Measurements from ENCODE around the gene MAN1C1. TPM values are rescaled to one million over a fixed set of nuclear protein-coding genes. Genes with fewer than 3 reads are reported as not detected.

Gene MAN1C1
- total RNA-seq, 1 experiment from 2014 or later = 9.3 TPM

DNA sequence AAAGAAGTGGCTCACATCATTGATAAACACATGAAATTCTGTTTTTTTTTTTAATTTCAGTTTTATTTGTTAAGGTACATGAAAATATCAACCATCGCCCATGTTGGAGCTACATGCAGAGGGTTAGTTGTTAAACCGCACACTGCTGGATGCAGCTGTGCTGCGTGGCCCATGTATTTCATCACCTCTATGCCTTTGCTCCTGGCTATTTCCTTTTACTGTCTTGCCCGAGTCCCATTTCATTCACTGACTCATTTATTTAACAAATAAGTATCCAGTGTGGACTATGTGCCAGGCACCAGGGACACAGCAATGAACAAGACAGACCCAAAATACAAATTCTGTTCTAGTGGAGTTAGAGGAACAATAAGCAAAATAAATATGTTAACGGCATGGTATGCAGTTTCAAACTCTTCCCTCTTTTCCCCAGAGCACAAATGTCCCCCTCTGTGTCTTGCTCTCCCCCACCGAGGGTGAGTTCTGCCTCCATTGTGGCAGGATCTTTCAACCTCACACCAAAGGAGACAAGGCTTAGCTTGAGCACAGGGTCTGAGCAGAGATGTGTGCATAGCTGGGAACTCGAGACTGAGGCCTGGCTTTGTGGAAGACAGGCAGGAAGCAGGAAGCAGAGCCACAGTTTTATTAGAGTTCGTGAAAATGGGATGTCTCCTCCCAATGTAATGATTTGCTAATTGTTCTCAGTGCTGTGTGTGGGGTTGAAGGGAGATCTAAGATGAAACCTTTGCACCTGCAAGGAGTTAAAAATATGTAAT, 44.6 kb downstream of the MAN1C1 start:
- Histone ChIP-seq H3K23me2 (ENCODE audit: insufficient read length, low read depth, low read length, poor library complexity, severe bottlenecking) (no peaks in the 10 kb centered on the region), H3T11ph (ENCODE audit: low read length) (no peak overlapping the region), H2AFZ (ENCODE audit: low read length) (no peak overlapping the region), H2AK5ac (ENCODE audit: insufficient read length, low read length) (no peak overlapping the region), H4K91ac (ENCODE audit: insufficient read length, low read depth, low read length) (no peak overlapping the region), H3K14ac (ENCODE audit: insufficient read depth, low read length) (no peak overlapping the region), H2BK12ac (ENCODE audit: insufficient read length, low read depth, low read length) (no peak overlapping the region), H3K4me2 (ENCODE audit: insufficient read depth, insufficient read length, low read length) (no peak overlapping the region), H3K18ac (ENCODE audit: insufficient read length, low read depth, low read length) (no peak overlapping the region), H2BK20ac (ENCODE audit: low read depth, low read length, poor library complexity, severe bottlenecking) (no peak overlapping the region), H3K27ac (ENCODE audit: insufficient read length, low read depth, low read length) (no peak overlapping the region), H3K79me1 (ENCODE audit: insufficient read depth, low read depth, low read length, poor library complexity, severe bottlenecking) (no peaks in the 10 kb centered on the region), H3K79me2 (ENCODE audit: insufficient read depth, low read length) (no peaks in the 10 kb centered on the region), H2BK120ac (ENCODE audit: low read depth, low read length, poor library complexity, severe bottlenecking) (no peak overlapping the region), H3K56ac (ENCODE audit: insufficient read length, low read depth, low read length) (no peak overlapping the region), H3K4me1 (ENCODE audit: insufficient read depth, low read length) (peaks cover 2% of the 10 kb centered on the region; the same call in 1 of the 2 replicates), H3K23ac (ENCODE audit: insufficient read length, low read depth, low read length) (no peak overlapping the region), H2BK5ac (ENCODE audit: insufficient read length, low read length) (no peak overlapping the region), H2BK15ac (ENCODE audit: low read depth, low read length) (no peak overlapping the region), H4K20me1 (ENCODE audit: control insufficient read depth, insufficient read depth, insufficient read length) (no peaks in the 10 kb centered on the region), H3K9ac (ENCODE audit: extremely low read depth, insufficient read length, low read length) (no peak overlapping the region), H3K9me3 (ENCODE audit: control insufficient read depth, low read depth, low read length) (no peaks in the 10 kb centered on the region), H3K4ac (ENCODE audit: low read depth, low read length) (no peak overlapping the region), H4K5ac (ENCODE audit: insufficient read length, low read depth, low read length) (no peak overlapping the region), H4K8ac (replicated peaks; ENCODE audit: insufficient read length, low read depth, low read length) (no peak overlapping the region), H3K27me3 (ENCODE audit: insufficient read depth, low read length) (no peaks in the 10 kb centered on the region)
- DNase-seq = peak; percentile 22
- Mint-ChIP-seq H3K36me3 (ENCODE audit: insufficient read depth in 1 of 3, low read depth in 3 of 3) (no peaks in the 10 kb centered on the region), H3K27me3 (ENCODE audit: low read depth) (no peaks in the 10 kb centered on the region), H3K4me3 (no peak overlapping the region), H3K9me3 (no peaks in the 10 kb centered on the region), H3K4me1 (peaks cover 17 to 27% of the 10 kb centered on the region in 2 experiments), H3K27ac (peak overlapping the region; percentile 23 to 94 (median 93); a peak in 4 of 7 replicates)
- TF ChIP-seq, protein P1, sequence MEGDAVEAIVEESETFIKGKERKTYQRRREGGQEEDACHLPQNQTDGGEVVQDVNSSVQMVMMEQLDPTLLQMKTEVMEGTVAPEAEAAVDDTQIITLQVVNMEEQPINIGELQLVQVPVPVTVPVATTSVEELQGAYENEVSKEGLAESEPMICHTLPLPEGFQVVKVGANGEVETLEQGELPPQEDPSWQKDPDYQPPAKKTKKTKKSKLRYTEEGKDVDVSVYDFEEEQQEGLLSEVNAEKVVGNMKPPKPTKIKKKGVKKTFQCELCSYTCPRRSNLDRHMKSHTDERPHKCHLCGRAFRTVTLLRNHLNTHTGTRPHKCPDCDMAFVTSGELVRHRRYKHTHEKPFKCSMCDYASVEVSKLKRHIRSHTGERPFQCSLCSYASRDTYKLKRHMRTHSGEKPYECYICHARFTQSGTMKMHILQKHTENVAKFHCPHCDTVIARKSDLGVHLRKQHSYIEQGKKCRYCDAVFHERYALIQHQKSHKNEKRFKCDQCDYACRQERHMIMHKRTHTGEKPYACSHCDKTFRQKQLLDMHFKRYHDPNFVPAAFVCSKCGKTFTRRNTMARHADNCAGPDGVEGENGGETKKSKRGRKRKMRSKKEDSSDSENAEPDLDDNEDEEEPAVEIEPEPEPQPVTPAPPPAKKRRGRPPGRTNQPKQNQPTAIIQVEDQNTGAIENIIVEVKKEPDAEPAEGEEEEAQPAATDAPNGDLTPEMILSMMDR (conservative IDR thresholded peaks at IDR 0.05) = no peak
- WGBS (ENCODE audit: extremely low coverage, insufficient read length, low lambda C conversion rate) = no CpG with 5 or more reads among the region's 8 CpGs
